AG09309 (cell line): Measurements from ENCODE around the gene ATP13A3.

ENCODE experiments used
- DNase-seq: peaks from one replicate; pipeline ENCODE4 v3.0.0-alpha.2; 2010; ENCODE audit warnings: low read depth
- H3K4me3 ChIP-seq: 2 replicates; pipeline ENCODE4 v1.5.1; 2011; ENCODE audit warnings: mild to moderate bottlenecking, low read depth, low read length, moderate library complexity; ENCODE audit not compliant: control insufficient read depth
- TF ChIP-seq, protein P1 (sequence below): IDR thresholded peaks from 2 replicates; pipeline ENCODE4 v1.5.1; 2011; ENCODE audit warnings: mild to moderate bottlenecking, low read depth, low read length, inconsistent platforms; ENCODE audit not compliant: insufficient read depth, control insufficient read depth; ENCODE audit errors: missing control alignments

Gene ATP13A3

DNA sequence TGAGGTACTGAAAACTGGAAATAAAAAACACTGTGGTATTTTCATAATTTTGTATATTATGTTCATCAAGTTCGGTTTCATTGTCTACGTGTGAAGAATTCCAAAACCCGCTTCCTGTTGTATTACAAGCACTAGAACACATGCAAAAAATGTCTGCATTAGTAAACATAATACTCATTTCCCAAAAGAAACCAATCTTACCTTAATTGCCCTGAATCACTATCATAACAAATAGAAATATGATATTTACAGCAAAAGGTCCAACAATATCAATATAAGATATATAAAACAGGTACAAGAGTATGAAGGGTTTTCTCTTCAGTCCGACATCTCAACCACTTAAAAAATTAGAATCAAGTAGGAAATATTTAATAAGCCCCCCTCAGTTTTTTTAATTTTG is 61.4 kb downstream of the ATP13A3 start:
- TF ChIP-seq, protein P1, sequence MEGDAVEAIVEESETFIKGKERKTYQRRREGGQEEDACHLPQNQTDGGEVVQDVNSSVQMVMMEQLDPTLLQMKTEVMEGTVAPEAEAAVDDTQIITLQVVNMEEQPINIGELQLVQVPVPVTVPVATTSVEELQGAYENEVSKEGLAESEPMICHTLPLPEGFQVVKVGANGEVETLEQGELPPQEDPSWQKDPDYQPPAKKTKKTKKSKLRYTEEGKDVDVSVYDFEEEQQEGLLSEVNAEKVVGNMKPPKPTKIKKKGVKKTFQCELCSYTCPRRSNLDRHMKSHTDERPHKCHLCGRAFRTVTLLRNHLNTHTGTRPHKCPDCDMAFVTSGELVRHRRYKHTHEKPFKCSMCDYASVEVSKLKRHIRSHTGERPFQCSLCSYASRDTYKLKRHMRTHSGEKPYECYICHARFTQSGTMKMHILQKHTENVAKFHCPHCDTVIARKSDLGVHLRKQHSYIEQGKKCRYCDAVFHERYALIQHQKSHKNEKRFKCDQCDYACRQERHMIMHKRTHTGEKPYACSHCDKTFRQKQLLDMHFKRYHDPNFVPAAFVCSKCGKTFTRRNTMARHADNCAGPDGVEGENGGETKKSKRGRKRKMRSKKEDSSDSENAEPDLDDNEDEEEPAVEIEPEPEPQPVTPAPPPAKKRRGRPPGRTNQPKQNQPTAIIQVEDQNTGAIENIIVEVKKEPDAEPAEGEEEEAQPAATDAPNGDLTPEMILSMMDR, result no peak
- H3K4me3 ChIP-seq, result no peak overlapping the region
- no peak for DNase-seq

- DNase-seq, result no peak
- TF ChIP-seq, protein P1, result no peak
- H3K4me3 ChIP-seq, result no peak overlapping the region
These were observed 61.8 kb downstream of the ATP13A3 start for GRCh38 chr3:194424953-194425352.

- no peak for DNase-seq
- TF ChIP-seq, protein P1, result no peak
- H3K4me3 ChIP-seq, result no peak overlapping the region
These were observed 62.4 kb downstream of the ATP13A3 start for GRCh38 chr3:194424373-194424772.

- H3K4me3 ChIP-seq, result no peak overlapping the region
- TF ChIP-seq, protein P1, result no peak
- no peak for DNase-seq
These were observed 63.5 kb downstream of the ATP13A3 start for GRCh38 chr3:194423317-194423716.

GRCh38 chr3:194422188-194422587 is 64.6 kb downstream of the ATP13A3 start:
- DNase-seq, result no peak
- H3K4me3 ChIP-seq, result no peak overlapping the region
- TF ChIP-seq, protein P1, result no peak

DNA sequence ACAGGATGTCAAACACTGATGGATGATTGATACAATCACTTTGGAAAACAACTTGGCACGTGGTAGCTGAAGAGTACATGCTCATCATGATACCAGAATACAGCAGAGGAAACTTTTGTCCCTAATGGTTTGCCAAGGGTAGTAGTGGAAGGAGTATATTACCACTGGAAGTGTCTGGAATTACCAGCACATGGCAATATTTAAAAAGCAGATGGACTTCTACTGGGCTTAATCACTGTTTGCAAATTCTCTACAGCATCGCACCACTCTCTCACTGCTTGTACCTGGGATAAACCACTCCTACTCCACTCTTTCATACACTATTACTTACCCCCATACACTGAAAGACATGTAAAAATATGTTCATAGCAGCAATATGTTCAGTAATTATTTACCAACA is 68.1 kb downstream of the ATP13A3 start:
- DNase-seq, result no peak
- TF ChIP-seq, protein P1, result no peak
- no peak overlapping the region for H3K4me3 ChIP-seq

DNA sequence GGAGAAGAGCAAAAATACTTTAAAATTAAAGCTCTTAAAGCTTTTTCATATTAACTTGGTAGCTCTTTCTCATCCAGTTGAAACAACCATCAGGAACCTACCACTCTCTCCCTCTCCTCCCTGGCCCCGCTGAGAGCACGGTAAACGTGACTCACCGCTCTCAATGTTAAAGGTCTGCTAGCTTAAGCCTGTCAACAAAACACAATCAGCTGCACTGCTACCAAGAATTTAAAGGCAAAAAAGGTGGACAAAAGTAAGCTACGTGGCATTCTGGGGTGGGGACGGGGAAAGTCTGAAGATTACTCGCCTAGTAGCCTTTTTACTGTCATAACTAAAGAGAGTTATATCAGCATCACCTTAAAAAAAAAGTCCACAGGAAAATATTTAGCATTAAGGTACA is 79.4 kb downstream of the ATP13A3 start:
- TF ChIP-seq, protein P1, result no peak
- H3K4me3 ChIP-seq, result no peak overlapping the region
- no peak for DNase-seq
